ENCODE data around the gene ZFYVE9. TPM values are rescaled to one million over a fixed set of nuclear protein-coding genes. Genes with fewer than 3 reads are reported as not detected.
"Not testable (repeated sequence)": the region's sequence is repeated elsewhere in the genome, so short reads cannot be mapped to it uniquely, and the experiment has no call there.

Gene ZFYVE9
- total RNA-seq, 2 donors from 2014 or later, result 17.3 to 20.2 TPM

- DNase-seq, result peak; percentile 29 to 58
- ATAC-seq, result peak; percentile 71
- intact Hi-C loops (cut with DNase I, micrococcal nuclease), result no loop called here
Measured at GRCh38 chr1:52142220-52143183, 613 bp downstream of the ZFYVE9 start.

DNA sequence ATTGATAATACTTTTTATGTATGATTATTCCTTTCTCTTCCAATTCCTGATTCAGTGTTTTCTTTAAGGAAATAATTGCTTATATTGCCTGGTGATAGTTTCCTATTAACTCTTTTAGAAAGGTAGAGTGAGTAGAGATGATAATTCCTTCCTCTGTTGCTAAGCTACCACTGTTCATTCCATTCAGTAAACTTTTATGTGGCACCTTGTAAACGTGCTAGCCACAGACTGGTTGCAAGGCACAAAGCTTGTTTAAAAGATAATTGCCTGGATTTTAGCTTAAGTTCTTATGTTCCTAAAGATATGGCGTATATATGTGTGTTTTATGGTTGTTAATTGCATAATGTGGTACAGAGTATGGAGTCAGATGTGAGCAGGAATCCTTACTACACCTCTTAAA is 3.2 kb downstream of the ZFYVE9 start:
- DNase-seq (no peak), ATAC-seq (peak; percentile 32)
- intact Hi-C loops (cut with DNase I, micrococcal nuclease), result no loop called here

- DNase-seq; intact Hi-C loops (cut with DNase I, micrococcal nuclease); ATAC-seq: not testable (repeated sequence)
Measured at GRCh38 chr1:52150445-52150844, 8.6 kb downstream of the ZFYVE9 start.

- DNase-seq (no peak), ATAC-seq (no peak)
- intact Hi-C loops (cut with DNase I, micrococcal nuclease), result no loop called here
Measured at GRCh38 chr1:52150946-52151345, 9.1 kb downstream of the ZFYVE9 start.

DNA sequence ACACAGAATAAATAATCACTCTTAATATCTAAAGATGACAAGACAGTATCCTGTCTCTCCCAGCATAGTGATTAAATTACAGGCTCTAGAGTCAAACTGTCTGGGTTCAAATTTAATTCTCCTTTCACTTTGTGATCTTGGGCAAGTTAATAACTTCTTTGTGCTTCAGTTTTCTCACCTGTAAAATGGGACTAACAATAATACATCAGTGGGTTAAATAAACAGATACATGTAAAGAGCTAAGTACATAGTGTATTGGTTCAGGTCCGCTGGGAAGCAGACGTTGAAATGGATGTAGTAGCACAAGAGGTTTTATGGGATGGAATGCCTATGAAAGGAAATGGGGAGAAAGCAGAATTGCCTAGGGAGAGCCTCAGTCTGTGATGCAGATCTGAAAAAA is 10.7 kb downstream of the ZFYVE9 start:
- DNase-seq (no peak), ATAC-seq (no peak)
- intact Hi-C loops (cut with DNase I, micrococcal nuclease), result no loop called here

- no peak for ATAC-seq
- intact Hi-C loops (cut with DNase I, micrococcal nuclease), result no loop called here
- DNase-seq, result no peak
Measured at GRCh38 chr1:52153010-52153409, 11.1 kb downstream of the ZFYVE9 start.

DNA sequence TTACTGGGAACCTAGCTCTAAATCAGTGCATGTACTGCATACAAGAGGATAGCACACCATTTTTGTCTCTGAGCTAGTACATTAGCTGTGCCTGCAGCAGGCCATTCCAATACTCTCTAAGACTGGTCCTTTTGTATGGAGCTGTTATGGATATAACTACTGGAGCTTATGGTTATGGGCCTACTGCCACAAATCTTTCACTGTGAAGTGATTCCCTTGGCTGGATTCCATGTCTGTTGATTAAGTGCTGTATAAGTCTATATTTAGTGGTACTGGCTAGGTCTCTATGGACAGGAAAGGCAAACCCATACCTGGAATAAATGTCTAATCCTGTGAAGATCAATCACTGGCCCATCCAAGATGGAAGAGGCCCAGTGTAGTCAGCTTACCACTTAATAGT is 12.0 kb downstream of the ZFYVE9 start:
- ATAC-seq (no peak), DNase-seq (no peak)
- intact Hi-C loops (cut with DNase I, micrococcal nuclease), result no loop called here

- DNase-seq (no peak), ATAC-seq (peak; percentile 84)
- intact Hi-C loops (cut with DNase I, micrococcal nuclease), result no loop called here
Measured at GRCh38 chr1:52156460-52156859, 14.6 kb downstream of the ZFYVE9 start.

DNA sequence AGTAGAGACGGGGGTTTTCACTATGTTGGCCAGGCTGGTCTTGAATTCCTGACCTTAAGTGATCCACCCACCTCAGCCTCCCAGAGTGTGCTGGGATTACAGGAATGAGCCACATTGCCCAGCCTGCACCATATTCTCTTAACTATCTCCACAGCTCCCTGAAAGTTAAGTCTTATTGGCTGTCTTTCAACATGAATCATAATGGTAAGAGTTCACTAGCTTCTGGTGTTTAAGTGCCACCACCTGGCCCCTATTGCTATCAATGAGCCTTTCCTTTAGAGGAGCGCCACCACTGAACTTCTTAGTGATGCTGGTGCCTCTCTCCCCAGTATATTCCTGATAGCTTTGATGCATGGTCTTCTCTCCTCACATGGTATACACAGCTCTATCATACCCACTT is 15.7 kb downstream of the ZFYVE9 start:
- ATAC-seq (no peak), DNase-seq (no peak)
- intact Hi-C loops (cut with DNase I, micrococcal nuclease), result no loop called here

GRCh38 chr1:52158218-52158617 is 16.3 kb downstream of the ZFYVE9 start:
- DNase-seq, result no peak
- intact Hi-C loops (cut with DNase I, micrococcal nuclease), result no loop called here
- no peak for ATAC-seq

DNA sequence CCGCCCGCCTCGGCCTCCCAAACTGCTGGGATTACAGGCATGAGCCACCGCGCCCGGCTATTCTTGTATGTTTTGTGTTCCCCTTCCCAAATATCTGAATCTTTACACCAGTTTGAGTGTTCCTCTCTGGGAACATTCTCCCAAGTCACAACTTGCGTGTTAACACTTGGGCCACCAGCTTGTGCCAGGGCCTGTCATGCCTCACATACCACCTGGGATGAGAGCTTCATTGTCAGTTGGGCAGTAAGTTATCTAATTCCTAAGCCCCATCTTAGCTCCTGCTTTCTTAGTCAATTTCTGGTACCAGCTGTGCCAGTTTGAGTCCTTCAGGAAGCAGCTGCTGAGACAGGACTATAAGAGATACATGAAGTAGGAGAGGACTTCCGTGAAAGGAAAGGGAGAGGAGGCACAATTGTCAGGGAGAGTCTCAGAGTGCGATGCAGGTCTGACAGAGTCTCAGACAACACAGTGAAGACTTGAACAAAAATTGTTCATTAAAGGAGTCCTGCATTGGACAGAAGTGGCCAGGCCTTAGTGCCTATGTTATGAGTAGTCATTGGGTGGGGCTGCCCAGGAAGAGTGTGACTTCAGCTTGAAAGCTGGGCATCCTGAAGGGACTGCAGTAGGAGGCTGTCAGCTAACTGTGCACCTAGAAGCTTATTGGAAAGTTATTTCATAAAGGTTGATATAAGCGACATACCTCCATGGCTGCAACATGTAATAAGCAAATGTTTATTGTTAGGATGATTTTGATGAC is 17.3 kb downstream of the ZFYVE9 start:
- ATAC-seq (peak; percentile 47), DNase-seq (no peak)
- intact Hi-C loops (cut with DNase I, micrococcal nuclease), result no loop called here

DNA sequence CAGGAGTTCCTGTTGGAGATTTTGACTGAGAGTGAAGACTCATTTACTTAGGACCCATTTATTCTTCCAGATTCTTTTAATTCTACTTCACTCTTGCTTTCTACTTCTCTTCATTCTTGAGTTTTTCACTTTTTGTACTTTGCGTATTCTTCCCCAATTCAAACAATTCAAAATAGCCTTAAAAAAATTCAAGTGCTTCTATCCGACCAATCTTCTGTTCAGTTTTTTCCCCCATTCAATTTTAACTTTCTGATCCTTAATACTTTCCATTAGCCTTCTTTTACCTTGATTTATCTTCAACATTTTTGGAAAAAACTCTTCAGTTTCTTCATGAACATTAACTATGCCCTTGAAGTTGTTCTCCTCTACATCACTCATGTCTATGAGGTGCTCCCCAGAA is 21.1 kb downstream of the ZFYVE9 start:
- DNase-seq (no peak), ATAC-seq (no peak)
- intact Hi-C loops (cut with DNase I, micrococcal nuclease), result no loop called here

DNA sequence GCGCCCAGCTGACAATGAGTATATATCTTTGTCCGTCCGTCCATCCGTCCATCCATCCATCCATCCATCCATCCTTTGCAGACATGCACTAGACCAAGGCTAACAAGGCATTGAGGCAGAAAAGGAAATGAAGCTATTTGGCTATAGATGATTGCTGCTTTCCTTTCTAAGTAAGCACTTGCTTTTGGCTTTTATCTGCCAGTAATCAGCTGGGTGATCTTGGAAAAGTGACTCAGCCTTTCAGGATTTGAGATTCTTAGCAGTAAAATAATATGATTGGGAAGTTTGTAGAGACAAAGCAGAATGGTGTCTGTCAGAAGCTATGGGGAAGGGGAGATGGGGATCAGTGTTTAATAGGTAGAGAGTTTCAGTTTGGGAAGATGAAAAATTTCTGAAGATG is 22.7 kb downstream of the ZFYVE9 start:
- DNase-seq (no peak), ATAC-seq (no peak)
- intact Hi-C loops (cut with DNase I, micrococcal nuclease), result no loop called here

- DNase-seq, result no peak
- intact Hi-C loops (cut with DNase I, micrococcal nuclease), result no loop called here
- ATAC-seq, result no peak
Measured at GRCh38 chr1:52166996-52167753, 25.3 kb downstream of the ZFYVE9 start.

DNA sequence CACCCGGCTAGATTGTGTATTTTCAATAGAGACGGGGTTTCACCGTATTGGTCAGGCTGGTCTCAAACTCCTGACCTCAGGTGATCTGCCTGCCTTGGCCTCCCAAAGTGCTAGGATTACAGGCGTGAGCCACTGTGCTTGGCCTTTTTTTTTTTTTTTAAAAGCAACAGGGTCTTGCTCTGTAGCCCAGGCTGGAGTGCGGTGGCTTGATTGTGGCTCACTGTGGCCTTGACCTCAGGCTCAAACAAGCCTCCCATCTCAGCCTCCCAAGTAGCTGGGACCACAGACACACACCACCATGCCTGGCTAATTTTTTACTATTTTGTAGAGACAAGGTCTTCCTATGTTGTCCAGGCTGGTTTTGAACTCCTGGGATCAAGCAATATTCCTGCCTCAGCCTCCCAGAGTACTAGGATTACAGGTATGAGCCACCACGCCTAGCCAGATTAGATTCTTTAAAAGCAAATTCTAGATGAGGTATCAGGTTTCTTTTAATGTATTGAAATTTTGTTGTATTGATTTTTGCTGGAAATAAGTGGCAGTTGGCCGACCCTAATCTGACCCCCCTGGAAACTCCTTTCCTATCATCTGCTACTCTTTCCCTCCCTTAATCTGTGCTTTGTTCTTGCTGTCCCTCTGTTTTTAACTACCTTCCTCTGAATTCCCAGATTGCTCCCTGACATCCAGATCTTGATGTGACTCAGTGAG is 26.6 kb downstream of the ZFYVE9 start:
- no peak for DNase-seq
- intact Hi-C loops (cut with DNase I, micrococcal nuclease), result no loop called here

GRCh38 chr1:52171149-52171548 is 29.3 kb downstream of the ZFYVE9 start:
- ATAC-seq; intact Hi-C loops (cut with DNase I, micrococcal nuclease); DNase-seq: not testable (repeated sequence)

More for the DNA sequence above, 26.6 kb downstream of the ZFYVE9 start:
- no peak for ATAC-seq

DNA sequence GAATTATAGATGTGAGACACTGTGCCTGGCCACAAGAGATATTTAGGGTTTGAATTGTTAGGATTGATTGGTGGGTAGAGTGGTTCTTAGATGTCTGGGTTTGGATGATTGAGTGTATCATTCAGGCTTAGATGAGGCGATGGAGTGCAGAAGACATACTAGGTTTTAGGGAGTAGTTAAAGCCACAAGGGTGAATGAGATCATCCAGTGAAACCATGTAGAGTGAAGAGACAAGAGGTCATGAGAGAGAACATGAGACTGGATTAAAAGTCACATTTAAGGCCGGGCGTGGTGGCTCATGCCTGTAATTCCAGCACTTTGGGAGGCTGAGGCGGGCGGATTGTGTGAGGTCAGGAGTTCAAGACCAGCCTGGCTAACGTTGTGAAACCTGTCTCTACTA is 37.2 kb downstream of the ZFYVE9 start:
- DNase-seq (no peak), ATAC-seq (no peak)
- intact Hi-C loops (cut with DNase I, micrococcal nuclease), result no loop called here

- intact Hi-C loops (cut with DNase I, micrococcal nuclease), result no loop called here
- no peak for ATAC-seq
- no peak for DNase-seq
Measured at GRCh38 chr1:52180176-52180575, 38.3 kb downstream of the ZFYVE9 start.

- ATAC-seq; intact Hi-C loops (cut with DNase I, micrococcal nuclease); DNase-seq: not testable (repeated sequence)
Measured at GRCh38 chr1:52181759-52182158, 39.9 kb downstream of the ZFYVE9 start.

Measured in left colon (tissue), 2 donors.